Mesendoderm (in vitro differentiated cells): Measurements from ENCODE around the gene PGAP1.

Experiments used
- DNase-seq: peaks from one replicate; pipeline ENCODE4 v3.0.0; 2013
- H2AK5ac ChIP-seq: 2 replicates; pipeline ENCODE4 v1.6.1; 2013; ENCODE audit warnings: low read length, inconsistent platforms
- H2BK120ac ChIP-seq: 2 replicates; pipeline ENCODE4 v1.6.1; 2013; ENCODE audit warnings: low read depth, mild to moderate bottlenecking, low read length, moderate library complexity, mixed read lengths
- H2BK15ac ChIP-seq: replicated peaks from 2 replicates; pipeline ENCODE4 v1.6.1; 2013; ENCODE audit warnings: low read depth, mild to moderate bottlenecking, moderate library complexity
- H2BK5ac ChIP-seq: 2 replicates; pipeline ENCODE4 v1.6.1; 2013; ENCODE audit warnings: low read length, inconsistent platforms
- H3K18ac ChIP-seq: 2 replicates; pipeline ENCODE4 v1.6.1; 2013; ENCODE audit warnings: mild to moderate bottlenecking, low read length, mixed read lengths
- H3K23ac ChIP-seq: one replicate; pipeline ENCODE4 v1.6.1; 2013; ENCODE audit warnings: low read length
- H3K27ac ChIP-seq: 2 replicates; pipeline ENCODE4 v1.5.1; 2013; ENCODE audit warnings: low read depth, mild to moderate bottlenecking, inconsistent platforms, low read length, moderate library complexity
- H3K27me3 ChIP-seq: 2 replicates; pipeline ENCODE4 v1.6.1; 2013; ENCODE audit warnings: low read length, control low read depth, mild to moderate bottlenecking, inconsistent platforms; ENCODE audit not compliant: insufficient read depth, poor library complexity
- H3K36me3 ChIP-seq: 2 replicates; pipeline ENCODE4 v1.6.1; 2013; ENCODE audit warnings: low read length, inconsistent platforms; ENCODE audit not compliant: control insufficient read depth, insufficient read depth
- H3K4ac ChIP-seq: one replicate; pipeline ENCODE4 v1.6.1; 2013; ENCODE audit warnings: low read depth, mild to moderate bottlenecking, low read length, moderate library complexity
- H3K4me1 ChIP-seq: 2 replicates; pipeline ENCODE4 v1.6.1; 2013; ENCODE audit warnings: low read depth, low read length, inconsistent platforms; ENCODE audit not compliant: control insufficient read depth
- H3K4me2 ChIP-seq: 2 replicates; pipeline ENCODE4 v1.6.1; 2013; ENCODE audit warnings: low read length
- H3K4me3 ChIP-seq: 2 replicates; pipeline ENCODE4 v1.5.1; 2013; ENCODE audit warnings: mild to moderate bottlenecking, low read length
- H3K56ac ChIP-seq: one replicate; pipeline ENCODE4 v1.6.1; 2013; ENCODE audit warnings: low read length
- H3K79me1 ChIP-seq: 2 replicates; pipeline ENCODE4 v1.6.1; 2013; ENCODE audit warnings: low read length, inconsistent platforms
- H3K79me2 ChIP-seq: 2 replicates; pipeline ENCODE4 v1.6.1; 2013; ENCODE audit warnings: mild to moderate bottlenecking, low read length; ENCODE audit not compliant: control insufficient read depth, insufficient read depth
- H3K9ac ChIP-seq: 2 replicates; pipeline ENCODE4 v1.6.1; 2013; ENCODE audit warnings: low read length, inconsistent platforms
- H4K5ac ChIP-seq: one replicate; pipeline ENCODE4 v1.6.1; 2013; ENCODE audit warnings: low read length
- H4K8ac ChIP-seq: one replicate; pipeline ENCODE4 v1.6.1; 2013; ENCODE audit warnings: low read depth, mild to moderate bottlenecking, control low read depth, low read length, moderate library complexity
- WGBS: extraction: QIAGEN DNeasy Blood & Tissue Kit; methylation state at CpG from one replicate; pipeline ENCODE4 v1.1.7; 2013; ENCODE audit warnings: low lambda C conversion rate, missing lambda C conversion rate; ENCODE audit not compliant: insufficient coverage; ENCODE audit errors: extremely low coverage; 5-methylcytosine and 5-hydroxymethylcytosine counted together

PGAP1 gene

DNA sequence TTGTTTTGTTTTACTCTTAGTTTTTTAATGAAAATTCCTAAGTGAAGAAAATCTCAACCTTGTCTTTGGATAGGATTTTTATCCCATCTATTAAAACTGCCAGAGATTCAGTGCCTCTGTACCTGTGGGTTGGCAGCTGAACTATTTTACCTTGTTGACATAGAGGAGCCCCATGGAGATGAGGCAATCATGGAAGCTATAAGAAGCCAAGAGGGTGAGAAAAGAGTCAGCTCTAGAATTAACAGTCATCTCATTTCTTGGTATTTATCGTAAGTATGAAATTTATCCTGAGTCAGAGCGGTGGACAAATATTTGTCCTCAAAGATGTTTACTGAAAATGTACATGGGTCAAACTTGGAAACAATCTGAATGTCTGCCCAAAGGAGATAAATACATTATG is 35.8 kb upstream of the PGAP1 start:
- no peak overlapping the region for H3K4ac ChIP-seq
- no peak overlapping the region for H4K5ac ChIP-seq
- no peak overlapping the region for H2AK5ac ChIP-seq
- H3K27ac ChIP-seq = no peak overlapping the region
- no peak overlapping the region for H3K56ac ChIP-seq
- H3K9ac ChIP-seq = no peak overlapping the region
- peaks cover 7% of the 10 kb centered on the region for H3K4me1 ChIP-seq
- H2BK5ac ChIP-seq = no peak overlapping the region
- no peak overlapping the region for H3K18ac ChIP-seq
- H3K79me2 ChIP-seq = no peaks in the 10 kb centered on the region
- no peaks in the 10 kb centered on the region for H3K79me1 ChIP-seq
- no peak overlapping the region for H4K8ac ChIP-seq
- H3K23ac ChIP-seq = no peak overlapping the region
- no peak overlapping the region for H2BK15ac ChIP-seq
- H3K4me3 ChIP-seq = no peak overlapping the region
- no peaks in the 10 kb centered on the region for H3K27me3 ChIP-seq
- whole genome bisulfite sequencing = no CpG with 5 or more reads among the region's 2 CpGs
- H3K4me2 ChIP-seq = no peak overlapping the region
- no peak for DNase-seq
- H3K36me3 ChIP-seq = no peaks in the 10 kb centered on the region
- H2BK120ac ChIP-seq = no peak overlapping the region

DNA sequence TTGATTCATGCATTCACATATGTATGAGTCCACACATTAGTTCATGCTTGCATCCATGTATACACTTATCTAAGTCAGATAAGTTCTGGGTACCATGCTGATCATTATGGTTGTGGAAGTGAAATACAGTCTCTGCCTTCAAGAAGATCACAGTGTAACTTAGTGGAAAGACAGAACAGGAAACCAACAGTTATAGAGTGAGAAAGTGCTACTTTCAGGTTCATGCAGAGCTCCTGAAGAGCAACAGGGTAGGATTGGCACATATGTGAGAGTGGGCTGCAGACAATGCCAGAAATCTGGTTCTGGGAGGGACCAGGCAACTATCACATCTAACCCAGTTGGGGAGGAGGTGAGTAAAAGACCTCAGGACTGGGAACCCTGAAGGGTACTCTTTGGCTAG is 35.4 kb upstream of the PGAP1 start:
- H2BK120ac ChIP-seq = no peak overlapping the region
- H3K4me3 ChIP-seq = no peak overlapping the region
- H3K79me1 ChIP-seq = no peaks in the 10 kb centered on the region
- peaks cover 7% of the 10 kb centered on the region for H3K4me1 ChIP-seq
- H4K5ac ChIP-seq = no peak overlapping the region
- no peak overlapping the region for H2BK5ac ChIP-seq
- no peak overlapping the region for H3K56ac ChIP-seq
- H3K79me2 ChIP-seq = no peaks in the 10 kb centered on the region
- H2BK15ac ChIP-seq = no peak overlapping the region
- H3K27me3 ChIP-seq = no peaks in the 10 kb centered on the region
- no peak overlapping the region for H4K8ac ChIP-seq
- no peaks in the 10 kb centered on the region for H3K36me3 ChIP-seq
- no peak for DNase-seq
- H3K18ac ChIP-seq = no peak overlapping the region
- no peak overlapping the region for H3K23ac ChIP-seq
- no peak overlapping the region for H3K4me2 ChIP-seq
- H3K4ac ChIP-seq = no peak overlapping the region
- no peak overlapping the region for H3K27ac ChIP-seq
- no peak overlapping the region for H2AK5ac ChIP-seq
- H3K9ac ChIP-seq = no peak overlapping the region

DNA sequence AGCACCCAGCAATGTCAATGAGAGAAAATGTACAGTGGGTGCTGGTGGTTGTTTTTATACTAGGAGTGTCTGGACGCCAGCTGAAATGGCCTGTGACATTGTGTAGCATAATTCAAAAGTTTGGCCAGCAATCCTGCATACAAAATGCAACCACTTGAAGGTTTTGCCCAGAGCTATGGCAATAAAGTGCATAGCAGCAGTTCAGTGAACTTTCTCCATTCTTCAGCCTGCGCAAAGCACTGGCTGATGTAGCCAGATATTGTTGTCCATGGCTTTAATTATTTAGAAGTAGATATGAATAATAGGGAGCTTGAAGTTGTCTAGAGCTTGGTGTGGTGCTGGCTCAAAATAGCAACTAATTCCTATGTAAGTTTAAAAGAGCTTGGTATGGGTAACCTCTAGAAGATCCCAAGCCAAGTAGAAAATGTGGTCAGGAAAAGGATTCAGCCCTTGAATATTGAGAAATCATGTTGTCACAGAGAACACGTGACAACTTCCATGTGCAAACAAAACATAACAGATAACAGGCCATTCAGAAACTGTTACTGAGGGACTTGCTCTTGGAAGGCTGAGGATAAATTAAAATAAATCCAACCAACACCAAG is 33.3 kb upstream of the PGAP1 start:
- H2AK5ac ChIP-seq = no peak overlapping the region
- H3K18ac ChIP-seq = no peak overlapping the region
- no peak overlapping the region for H2BK15ac ChIP-seq
- no peak overlapping the region for H4K5ac ChIP-seq
- no peaks in the 10 kb centered on the region for H3K79me1 ChIP-seq
- H3K23ac ChIP-seq = no peak overlapping the region
- H3K4me1 ChIP-seq = peaks cover 4% of the 10 kb centered on the region
- H3K4ac ChIP-seq = peak overlapping the region; percentile 1
- no CpG with 5 or more reads among the region's 3 CpGs for WGBS
- H3K36me3 ChIP-seq = no peaks in the 10 kb centered on the region
- H3K79me2 ChIP-seq = no peaks in the 10 kb centered on the region
- no peak overlapping the region for H4K8ac ChIP-seq
- no peak overlapping the region for H3K4me3 ChIP-seq
- DNase-seq = no peak
- no peak overlapping the region for H2BK120ac ChIP-seq
- no peak overlapping the region for H3K9ac ChIP-seq
- no peak overlapping the region for H3K4me2 ChIP-seq
- no peaks in the 10 kb centered on the region for H3K27me3 ChIP-seq
- no peak overlapping the region for H2BK5ac ChIP-seq
- H3K27ac ChIP-seq = no peak overlapping the region
- no peak overlapping the region for H3K56ac ChIP-seq

DNA sequence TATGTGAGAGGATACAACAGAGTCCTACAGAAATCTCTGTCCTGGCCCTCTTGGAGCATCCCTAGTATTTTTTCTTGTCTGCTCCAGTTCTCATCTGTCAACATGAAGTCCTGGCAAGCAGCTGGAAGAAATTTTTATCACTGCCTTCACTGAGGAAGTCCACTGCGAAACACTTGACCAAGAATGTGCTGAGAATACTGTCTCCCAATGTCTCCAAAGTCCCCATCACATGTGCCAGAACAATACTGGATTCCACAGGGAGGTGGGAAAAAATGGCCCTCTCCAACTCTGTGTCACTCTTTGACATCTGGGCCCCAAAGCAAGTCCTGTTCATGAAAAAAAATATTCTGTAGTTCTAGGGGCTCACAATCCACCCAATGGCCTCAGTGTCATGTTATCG is 32.8 kb upstream of the PGAP1 start:
- H2AK5ac ChIP-seq = no peak overlapping the region
- no peak overlapping the region for H3K18ac ChIP-seq
- DNase-seq = no peak
- H3K4me2 ChIP-seq = no peak overlapping the region
- H3K9ac ChIP-seq = no peak overlapping the region
- no peaks in the 10 kb centered on the region for H3K36me3 ChIP-seq
- no peaks in the 10 kb centered on the region for H3K79me2 ChIP-seq
- H2BK15ac ChIP-seq = no peak overlapping the region
- WGBS = no CpG with 5 or more reads among the region's 2 CpGs
- H2BK120ac ChIP-seq = no peak overlapping the region
- H3K27me3 ChIP-seq = no peaks in the 10 kb centered on the region
- no peak overlapping the region for H3K4me3 ChIP-seq
- H2BK5ac ChIP-seq = no peak overlapping the region
- H3K23ac ChIP-seq = no peak overlapping the region
- no peak overlapping the region for H4K8ac ChIP-seq
- no peaks in the 10 kb centered on the region for H3K79me1 ChIP-seq
- no peak overlapping the region for H3K4ac ChIP-seq
- no peak overlapping the region for H3K56ac ChIP-seq
- H4K5ac ChIP-seq = no peak overlapping the region
- H3K27ac ChIP-seq = no peak overlapping the region
- H3K4me1 ChIP-seq = peaks cover 4% of the 10 kb centered on the region

DNA sequence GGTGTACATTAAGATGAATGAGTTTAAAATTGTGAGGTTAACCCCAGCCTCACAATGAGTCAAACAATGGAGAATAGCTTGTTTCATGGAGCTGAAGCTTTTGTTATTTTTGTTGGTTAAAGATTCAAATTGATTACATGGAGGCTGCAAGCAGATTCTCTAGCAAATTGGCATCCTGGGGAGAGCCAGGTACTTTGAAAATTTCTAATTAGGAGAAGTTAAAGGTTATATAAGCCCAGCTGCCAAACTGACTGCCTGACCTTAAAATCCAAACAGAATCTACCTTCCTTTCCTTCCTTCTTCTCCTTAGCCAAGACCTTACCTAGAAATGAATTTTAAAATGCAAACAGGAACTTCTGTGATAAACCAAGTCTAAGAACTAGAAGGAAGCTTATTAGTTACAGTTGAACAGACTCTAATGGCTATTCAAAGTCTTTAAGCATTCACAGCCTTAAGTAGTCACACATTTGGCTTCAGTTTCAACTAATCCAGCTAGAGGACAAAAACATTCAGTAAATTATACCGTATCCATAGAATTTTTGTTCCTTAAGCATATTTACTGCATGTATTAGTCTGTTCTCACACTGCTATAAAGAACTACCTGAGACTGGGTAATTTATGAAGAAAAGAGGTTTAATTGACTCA is 31.5 kb upstream of the PGAP1 start:
- no peak overlapping the region for H3K4me3 ChIP-seq
- H3K27ac ChIP-seq = no peak overlapping the region
- H3K56ac ChIP-seq = no peak overlapping the region

GRCh38 chr2:196957442-196957841 is 30.9 kb upstream of the PGAP1 start:
- no peak overlapping the region for H3K56ac ChIP-seq
- H3K18ac ChIP-seq = no peak overlapping the region
- H3K4me2 ChIP-seq = no peak overlapping the region
- no peaks in the 10 kb centered on the region for H3K27me3 ChIP-seq
- no peak overlapping the region for H3K23ac ChIP-seq
- H3K79me1 ChIP-seq = no peaks in the 10 kb centered on the region
- H3K27ac ChIP-seq = no peak overlapping the region
- no peak overlapping the region for H2BK5ac ChIP-seq
- peaks cover 4% of the 10 kb centered on the region for H3K4me1 ChIP-seq
- no peak overlapping the region for H3K4me3 ChIP-seq
- no CpG with 5 or more reads among the region's 5 CpGs for WGBS
- no peak overlapping the region for H2BK120ac ChIP-seq
- H2AK5ac ChIP-seq = no peak overlapping the region
- DNase-seq = no peak
- H3K36me3 ChIP-seq = no peaks in the 10 kb centered on the region
- no peak overlapping the region for H4K5ac ChIP-seq
- no peak overlapping the region for H3K4ac ChIP-seq
- no peak overlapping the region for H4K8ac ChIP-seq
- H3K79me2 ChIP-seq = no peaks in the 10 kb centered on the region
- no peak overlapping the region for H3K9ac ChIP-seq
- H2BK15ac ChIP-seq = no peak overlapping the region

More for the DNA sequence above, 31.5 kb upstream of the PGAP1 start:
- no peaks in the 10 kb centered on the region for H3K36me3 ChIP-seq
- H2AK5ac ChIP-seq = no peak overlapping the region
- DNase-seq = no peak
- H3K4ac ChIP-seq = no peak overlapping the region
- H3K9ac ChIP-seq = no peak overlapping the region
- no peak overlapping the region for H3K4me2 ChIP-seq
- H3K79me2 ChIP-seq = no peaks in the 10 kb centered on the region
- H4K5ac ChIP-seq = no peak overlapping the region
- peaks cover 4% of the 10 kb centered on the region for H3K4me1 ChIP-seq
- no peak overlapping the region for H2BK5ac ChIP-seq
- no peak overlapping the region for H3K23ac ChIP-seq
- no peak overlapping the region for H4K8ac ChIP-seq
- no CpG with 5 or more reads among the region's 1 CpG for WGBS
- no peaks in the 10 kb centered on the region for H3K79me1 ChIP-seq
- no peak overlapping the region for H2BK120ac ChIP-seq
- H3K18ac ChIP-seq = no peak overlapping the region
- H3K27me3 ChIP-seq = no peaks in the 10 kb centered on the region
- H2BK15ac ChIP-seq = peak overlapping the region; percentile 19
